Raji (cell line): ENCODE measurements around the gene INSIG2.

ENCODE experiments used
- POLR2A ChIP-seq: IDR thresholded peaks from 2 replicates; pipeline ENCODE4 v1.6.1; 2011; ENCODE audit warnings: low read depth, low read length, control low read depth; ENCODE audit not compliant: insufficient read depth

The INSIG2 gene

DNA sequence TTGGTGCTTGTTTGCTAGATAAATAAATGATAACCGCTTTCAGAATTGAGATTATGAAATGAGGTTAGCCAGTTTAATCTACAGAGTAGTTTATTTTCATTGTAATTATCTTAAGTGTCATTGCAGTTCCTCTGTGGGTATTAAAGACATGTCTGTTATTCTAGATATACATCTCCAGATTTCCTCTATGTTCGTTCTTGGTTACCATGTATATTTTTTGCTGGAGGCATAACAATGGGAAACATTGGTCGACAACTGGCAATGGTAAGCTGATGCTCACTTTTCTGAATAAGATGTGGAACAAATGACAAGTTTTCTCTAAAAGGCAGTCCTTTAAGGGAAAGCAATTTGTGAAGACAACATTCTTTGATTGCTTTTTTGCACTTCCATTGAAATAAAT, 18.7 kb downstream of the INSIG2 start:
- no peak for TF ChIP-seq POLR2A

DNA sequence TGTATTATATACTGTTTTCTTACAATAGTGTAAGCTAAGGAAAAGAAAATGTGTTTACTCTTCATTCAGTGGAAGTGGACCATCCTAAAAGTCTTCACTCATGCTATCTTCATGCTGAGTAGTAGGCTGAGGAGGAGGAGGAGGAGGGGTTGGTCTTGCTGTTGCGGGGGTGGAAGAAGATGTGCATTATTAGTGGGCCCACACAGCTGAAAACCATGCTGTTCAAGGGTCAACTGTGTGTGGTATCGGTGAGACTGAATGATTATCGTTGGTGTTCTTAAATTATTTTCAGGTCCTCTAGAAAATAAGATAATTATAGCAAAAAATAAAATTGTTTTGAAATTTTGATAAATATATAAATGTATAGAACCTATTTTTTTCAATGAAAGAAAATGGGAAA, 22.0 kb downstream of the INSIG2 start:
- TF ChIP-seq POLR2A, result no peak

DNA sequence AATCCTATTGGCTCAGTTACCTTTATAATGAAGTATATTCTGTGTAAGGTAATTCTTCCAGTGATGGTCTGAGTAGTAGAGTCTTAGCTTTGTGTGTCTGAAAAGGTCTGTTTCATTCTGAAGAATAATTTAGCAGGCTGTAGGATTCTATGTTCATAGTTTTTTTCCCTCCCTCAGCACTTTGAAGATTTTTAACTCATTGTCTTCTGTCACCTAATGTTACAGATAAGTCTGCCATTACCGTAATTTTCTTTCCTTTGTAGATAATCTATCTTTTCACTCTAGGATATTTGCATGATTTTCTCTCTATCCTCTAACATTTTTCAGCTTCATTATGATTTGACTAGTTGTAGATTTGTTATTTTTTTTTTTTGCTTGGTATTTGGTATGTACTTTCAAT, 22.7 kb downstream of the INSIG2 start:
- TF ChIP-seq POLR2A, result no peak

GRCh38 chr2:118112771-118113334, 24.6 kb downstream of the INSIG2 start:
- TF ChIP-seq POLR2A, result no peak

DNA sequence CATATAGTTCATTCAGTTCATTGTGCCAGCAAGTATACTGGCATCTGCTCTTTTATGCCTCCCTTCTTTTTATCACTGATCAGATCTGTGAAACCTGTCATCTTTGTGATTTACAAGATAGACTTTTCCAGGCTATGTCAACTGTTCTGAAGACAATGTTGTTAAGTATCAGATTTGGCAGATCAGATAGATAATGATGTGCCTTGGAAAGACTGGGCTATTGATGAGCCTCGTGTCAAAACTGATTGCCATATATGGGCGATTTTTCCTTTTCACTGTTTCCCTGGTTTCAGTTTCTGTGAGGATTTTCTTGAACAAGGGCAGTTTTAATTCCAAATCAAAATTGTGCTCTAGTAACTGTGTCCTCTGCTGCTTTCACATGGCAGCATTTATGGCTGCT, 26.6 kb downstream of the INSIG2 start:
- no peak for TF ChIP-seq POLR2A

DNA sequence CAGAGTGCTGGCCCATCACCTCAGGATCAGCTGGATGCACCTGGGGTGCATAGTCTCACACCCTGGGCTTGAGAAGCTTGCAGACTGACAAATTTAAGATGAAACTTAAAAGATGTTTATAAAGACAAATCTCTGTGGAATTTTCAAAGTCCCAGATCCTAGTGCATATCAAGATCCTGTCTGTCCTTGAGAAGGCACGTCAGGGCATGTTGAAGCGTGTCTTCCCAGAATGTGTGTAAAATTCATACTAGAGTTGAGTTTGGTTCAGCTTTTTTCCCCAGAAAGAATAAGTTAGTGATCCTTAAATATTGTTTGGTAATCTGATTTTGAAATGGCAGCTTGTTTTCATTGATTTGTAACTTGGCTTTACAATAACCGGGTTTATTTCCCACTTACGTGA, 27.5 kb downstream of the INSIG2 start:
- no peak for TF ChIP-seq POLR2A

- TF ChIP-seq POLR2A, result no peak
Measured at GRCh38 chr2:118118479-118118878, 30.2 kb downstream of the INSIG2 start.

DNA sequence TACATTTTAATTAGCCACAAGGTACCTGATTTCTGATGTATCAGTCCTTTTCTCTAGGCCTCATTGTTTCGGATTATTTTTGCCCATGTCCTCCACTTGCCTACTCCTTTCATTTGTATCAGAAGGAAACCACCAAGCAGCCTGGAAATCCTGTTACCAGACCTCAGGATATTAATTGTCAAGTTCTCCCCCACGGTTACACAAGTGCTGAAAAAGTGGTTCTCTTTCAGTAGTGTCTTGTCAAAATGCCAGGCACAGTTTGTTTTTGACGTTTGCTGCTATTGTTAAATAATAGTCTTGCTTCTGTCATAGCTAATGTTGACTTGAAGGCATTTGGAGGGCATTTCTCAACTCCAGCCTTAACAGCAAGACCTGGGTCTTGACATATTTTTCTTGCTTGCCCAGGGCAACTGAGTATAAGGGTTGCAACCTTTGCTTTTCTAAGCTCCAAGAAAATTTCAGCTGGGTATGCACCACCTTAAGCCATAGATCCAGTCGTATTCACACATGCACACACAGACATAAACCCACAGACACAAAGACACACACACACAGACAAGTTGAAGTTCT, 31.0 kb downstream of the INSIG2 start:
- TF ChIP-seq POLR2A, result no peak

GRCh38 chr2:118119761-118120400, 31.6 kb downstream of the INSIG2 start:
- no peak for TF ChIP-seq POLR2A

DNA sequence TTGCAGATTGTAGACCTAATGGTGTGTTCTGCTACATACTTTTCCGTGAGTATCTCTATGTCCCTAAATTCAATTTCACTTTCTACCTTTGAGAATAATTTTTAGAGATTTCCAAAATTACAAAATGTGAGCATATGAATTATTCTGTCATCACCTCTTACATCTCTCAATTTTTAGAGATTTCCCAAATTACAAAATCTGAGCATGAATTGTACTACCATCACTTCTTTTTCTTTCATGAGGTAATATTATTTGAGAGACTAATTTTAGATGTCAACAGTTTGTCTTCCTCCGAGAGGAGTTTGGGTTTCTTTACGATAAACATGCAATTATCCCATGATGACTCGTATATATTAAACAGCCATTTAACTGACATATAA, 32.1 kb downstream of the INSIG2 start:
- no peak for TF ChIP-seq POLR2A

DNA sequence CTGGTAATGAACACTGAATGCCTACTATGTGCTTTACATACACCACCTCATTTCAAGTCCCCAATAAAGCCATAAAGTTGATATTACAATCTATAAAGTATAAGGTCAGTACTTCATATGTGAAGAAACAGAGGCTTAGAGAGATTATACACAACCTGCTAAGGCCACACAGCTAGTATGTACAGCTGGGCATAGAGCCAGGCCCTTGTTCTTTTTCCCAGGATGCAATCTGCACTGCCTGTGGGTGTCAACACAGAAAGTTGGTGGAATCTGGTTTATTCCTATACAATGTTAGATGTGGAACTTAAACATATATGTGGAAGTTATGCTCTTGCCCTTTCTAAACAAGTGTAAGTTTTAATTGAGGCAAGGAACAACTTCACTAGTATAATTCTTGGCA, 32.8 kb downstream of the INSIG2 start:
- no peak for TF ChIP-seq POLR2A

DNA sequence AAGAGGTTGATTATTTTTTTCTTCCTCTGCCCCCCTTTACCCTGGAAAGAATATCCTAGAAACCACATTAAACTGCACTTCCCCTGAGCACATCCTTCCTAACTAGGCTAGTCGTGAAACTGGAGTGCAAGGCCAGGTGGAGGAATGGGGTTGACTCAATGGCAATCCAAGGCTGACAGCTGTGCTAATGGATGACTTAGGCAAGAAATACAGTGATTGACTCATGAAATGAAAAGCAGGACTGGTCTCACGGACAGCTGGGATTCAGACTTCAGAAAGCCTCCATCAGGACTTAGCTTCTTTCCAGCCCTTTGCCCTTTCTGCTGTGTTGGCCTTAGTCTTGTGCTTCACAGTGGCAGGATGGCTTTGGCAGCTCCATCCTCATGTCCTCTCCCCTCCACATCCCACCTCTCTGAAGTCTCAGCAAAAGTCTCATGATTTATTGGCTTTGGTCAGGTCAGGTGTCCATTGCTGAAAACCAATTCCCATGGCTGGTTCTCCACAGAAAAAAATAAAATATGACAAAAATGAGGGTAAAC, 33.8 kb downstream of the INSIG2 start:
- TF ChIP-seq POLR2A, result no peak

GRCh38 chr2:118122594-118123281, 34.5 kb downstream of the INSIG2 start:
- no peak for TF ChIP-seq POLR2A

DNA sequence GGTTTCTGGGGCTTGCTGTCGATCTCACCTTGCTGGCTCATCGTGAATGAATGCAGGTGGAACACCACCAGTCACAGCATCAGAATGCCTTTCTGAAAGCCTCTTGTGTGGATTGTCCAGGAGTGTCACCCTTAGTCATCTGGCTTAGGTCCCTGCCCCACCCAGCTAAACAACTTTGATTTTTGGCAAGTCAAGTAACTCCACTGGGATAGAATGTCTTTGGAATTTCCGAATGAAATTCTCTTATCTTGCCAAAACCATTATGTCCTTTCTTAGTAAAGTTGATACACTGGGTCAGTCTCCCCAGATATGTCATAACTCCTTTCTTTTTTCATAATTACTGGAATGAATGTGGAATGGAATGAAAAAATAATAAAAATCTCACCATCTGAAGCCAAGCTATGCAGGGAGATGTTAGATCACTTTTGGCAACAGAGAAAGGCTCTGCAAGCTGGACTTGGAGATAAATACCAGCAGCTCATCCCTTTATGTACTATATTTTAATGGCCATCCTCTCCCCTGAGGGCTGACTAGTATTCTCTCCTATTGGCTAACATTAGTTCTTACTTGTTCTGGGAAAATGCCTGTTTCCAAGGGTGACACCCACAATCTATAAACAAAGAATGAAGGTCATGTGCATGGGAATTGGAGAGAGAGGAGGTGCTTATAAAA, 35.4 kb downstream of the INSIG2 start:
- TF ChIP-seq POLR2A, result no peak

- no peak for TF ChIP-seq POLR2A
Measured at GRCh38 chr2:118124288-118124891, 36.1 kb downstream of the INSIG2 start.
